Activated T-helper 9 cell treated with anti-CD3 and anti-CD28 coated beads, Interleukin-2, amount 50 U/mL, for 16 hours (primary cell): ENCODE measurements around the gene NT5C3B.

Experiments used
- DNase-seq: peaks from one replicate; pipeline ENCODE4 v3.0.0-alpha.2; 2020; ENCODE audit warnings: low read depth

Gene NT5C3B

GRCh38 chr17:41810659-41811548 lies 25.1 kb downstream of the NT5C3B start:
- DNase-seq: no peak

GRCh38 chr17:41806685-41807445 lies 29.2 kb downstream of the NT5C3B start:
- DNase-seq: no peak

GRCh38 chr17:41803049-41804020 lies 32.7 kb downstream of the NT5C3B start:
- no peak for DNase-seq

GRCh38 chr17:41801374-41802271 lies 34.4 kb downstream of the NT5C3B start:
- peak; percentile 60 for DNase-seq

- DNase-seq: no peak
Observed at GRCh38 chr17:41800601-41801373, 35.2 kb downstream of the NT5C3B start.

- DNase-seq: no peak
Observed at GRCh38 chr17:41799366-41799765, 36.7 kb downstream of the NT5C3B start.

- DNase-seq: no peak
Observed at GRCh38 chr17:41797377-41797776, 38.7 kb downstream of the NT5C3B start.

- no peak for DNase-seq
Observed at GRCh38 chr17:41796121-41796895, 39.7 kb downstream of the NT5C3B start.

GRCh38 chr17:41794540-41794975 lies 41.5 kb downstream of the NT5C3B start:
- no peak for DNase-seq

GRCh38 chr17:41793784-41794539 lies 42.1 kb downstream of the NT5C3B start:
- DNase-seq: no peak

- no peak for DNase-seq
Observed at GRCh38 chr17:41792845-41793783, 42.9 kb downstream of the NT5C3B start.

GRCh38 chr17:41787021-41787418 lies 49.0 kb downstream of the NT5C3B start:
- no peak for DNase-seq

- peak; percentile 78 for DNase-seq
Observed at GRCh38 chr17:41786227-41787020, 49.6 kb downstream of the NT5C3B start, which contains the start of gene JUP. Gene JUP, minus strand, starts transcription at chr17:41786711. Its CDS starts 14,857 bp downstream, at chr17:41771854.

GRCh38 chr17:41785859-41786226 lies 50.2 kb downstream of the NT5C3B start:
- DNase-seq: no peak

GRCh38 chr17:41785091-41785858 lies 50.8 kb downstream of the NT5C3B start:
- no peak for DNase-seq
